MM.1S (cell line): ENCODE data around the gene UBL4A.

ENCODE experiments used
- DNase-seq: peaks from one replicate; pipeline ENCODE4 v3.0.0-alpha.2; 2015
- H2AFZ ChIP-seq: fragments of 300-600 bp; sonication (generic); 2 replicates; pipeline ENCODE4 v1.6.0; 2016; ENCODE audit warnings: antibody characterized with exemption, low read length
- H3F3A ChIP-seq: fragments of 300-600 bp; sonication (generic); 2 replicates; pipeline ENCODE4 v1.6.1; 2016; ENCODE audit warnings: mild to moderate bottlenecking, antibody characterized with exemption, low read length, moderate library complexity, mixed read lengths; ENCODE audit not compliant: insufficient read depth
- H3K27ac ChIP-seq: fragments of 300-600 bp; sonication (generic); 2 replicates; pipeline ENCODE4 v1.5.1; 2016; ENCODE audit warnings: mild to moderate bottlenecking, low read length
- H3K27me3 ChIP-seq: fragments of 300-600 bp; sonication (generic); replicated peaks from 2 replicates; pipeline ENCODE4 v1.6.0; 2016; ENCODE audit warnings: low read length; ENCODE audit not compliant: insufficient read depth
- H3K36me3 ChIP-seq: fragments of 300-600 bp; sonication (generic); replicated peaks from 2 replicates; pipeline ENCODE4 v1.6.1; 2016; ENCODE audit warnings: mild to moderate bottlenecking, low read length, mixed read lengths; ENCODE audit not compliant: insufficient read depth
- H3K4me1 ChIP-seq: fragments of 300-600 bp; sonication (generic); 2 replicates; pipeline ENCODE4 v1.6.1; 2016; ENCODE audit warnings: low read length, mixed read lengths
- H3K4me2 ChIP-seq: fragments of 300-600 bp; sonication (generic); 2 replicates; pipeline ENCODE4 v1.6.0; 2016; ENCODE audit warnings: low read depth, low read length
- H3K4me3 ChIP-seq: fragments of 300-600 bp; sonication (generic); 2 replicates; pipeline ENCODE4 v1.5.1; 2016; ENCODE audit warnings: low read length, mixed read lengths
- H3K79me2 ChIP-seq: fragments of 300-600 bp; sonication (generic); 2 replicates; pipeline ENCODE4 v1.6.1; 2016; ENCODE audit warnings: mixed run types, low read length, mixed read lengths
- H3K9ac ChIP-seq: fragments of 300-600 bp; sonication (generic); 2 replicates; pipeline ENCODE4 v1.6.1; 2016; ENCODE audit warnings: low read length, mixed read lengths
- H3K9me2 ChIP-seq: fragments of 300-600 bp; sonication (generic); replicated peaks from 2 replicates; pipeline ENCODE4 v1.6.1; 2016; ENCODE audit warnings: mild to moderate bottlenecking, low read length, mixed read lengths; ENCODE audit not compliant: insufficient read depth
- H3K9me3 ChIP-seq: fragments of 300-600 bp; sonication (generic); replicated peaks from 2 replicates; pipeline ENCODE4 v1.6.1; 2016; ENCODE audit warnings: mild to moderate bottlenecking, low read length, mixed read lengths; ENCODE audit not compliant: insufficient read depth
- H4K20me1 ChIP-seq: fragments of 300-600 bp; sonication (generic); 2 replicates; pipeline ENCODE4 v1.6.1; 2016; ENCODE audit warnings: mild to moderate bottlenecking, low read length, moderate library complexity, mixed read lengths; ENCODE audit not compliant: insufficient read depth
- EZH2 ChIP-seq: fragments of 300-600 bp; sonication (generic); optimal IDR thresholded peaks from 2 replicates; pipeline ENCODE3; 2017; ENCODE audit warnings: low read depth, mild to moderate bottlenecking, antibody characterized with exemption, low read length, mixed read lengths
- EZH2phosphoT487 ChIP-seq: fragments of 300-600 bp; sonication (generic); IDR thresholded peaks from 2 replicates; pipeline ENCODE4 v1.6.1; 2018; ENCODE audit warnings: antibody characterized with exemption, low read length
- TF ChIP-seq, protein P1 (sequence below): fragments of 300-600 bp; sonication (generic); IDR thresholded peaks from 2 replicates; pipeline ENCODE4 v1.5.1; 2016; ENCODE audit warnings: antibody characterized with exemption, low read length, mixed read lengths

UBL4A gene

DNA sequence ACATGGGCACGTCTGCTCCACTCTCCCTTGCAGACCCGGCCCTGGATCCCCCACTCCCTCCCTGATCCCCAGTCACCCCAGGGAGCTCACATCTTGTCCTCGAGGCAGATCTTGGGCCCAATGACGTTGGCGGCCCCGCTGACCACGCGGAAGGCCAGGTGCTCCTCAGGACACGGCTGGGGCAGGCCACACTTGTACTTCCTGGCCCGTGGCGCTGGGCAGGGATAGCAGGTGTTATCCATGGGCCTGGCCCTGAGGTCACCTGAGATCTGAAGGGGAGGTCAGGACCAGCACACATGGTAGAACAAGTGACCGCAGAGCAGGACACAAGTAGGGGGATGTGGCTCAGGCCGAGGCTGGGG is 21.9 kb upstream of the UBL4A start:
- Histone ChIP-seq H3K27me3 (no peaks in the 10 kb centered on the region), H3K4me3 (no peak overlapping the region), H3K27ac (no peak overlapping the region), H3F3A (no peaks in the 10 kb centered on the region), H3K4me1 (no peaks in the 10 kb centered on the region), H3K9me2 (no peaks in the 10 kb centered on the region), H3K36me3 (no peaks in the 10 kb centered on the region), H2AFZ (no peak overlapping the region), H3K9ac (no peak overlapping the region), H3K4me2 (no peak overlapping the region), H3K9me3 (no peaks in the 10 kb centered on the region), H3K79me2 (no peaks in the 10 kb centered on the region), H4K20me1 (no peaks in the 10 kb centered on the region)
- no peak for DNase-seq
- TF ChIP-seq EZH2 (no peak), EZH2phosphoT487 (no peak)
- TF ChIP-seq, protein P1, sequence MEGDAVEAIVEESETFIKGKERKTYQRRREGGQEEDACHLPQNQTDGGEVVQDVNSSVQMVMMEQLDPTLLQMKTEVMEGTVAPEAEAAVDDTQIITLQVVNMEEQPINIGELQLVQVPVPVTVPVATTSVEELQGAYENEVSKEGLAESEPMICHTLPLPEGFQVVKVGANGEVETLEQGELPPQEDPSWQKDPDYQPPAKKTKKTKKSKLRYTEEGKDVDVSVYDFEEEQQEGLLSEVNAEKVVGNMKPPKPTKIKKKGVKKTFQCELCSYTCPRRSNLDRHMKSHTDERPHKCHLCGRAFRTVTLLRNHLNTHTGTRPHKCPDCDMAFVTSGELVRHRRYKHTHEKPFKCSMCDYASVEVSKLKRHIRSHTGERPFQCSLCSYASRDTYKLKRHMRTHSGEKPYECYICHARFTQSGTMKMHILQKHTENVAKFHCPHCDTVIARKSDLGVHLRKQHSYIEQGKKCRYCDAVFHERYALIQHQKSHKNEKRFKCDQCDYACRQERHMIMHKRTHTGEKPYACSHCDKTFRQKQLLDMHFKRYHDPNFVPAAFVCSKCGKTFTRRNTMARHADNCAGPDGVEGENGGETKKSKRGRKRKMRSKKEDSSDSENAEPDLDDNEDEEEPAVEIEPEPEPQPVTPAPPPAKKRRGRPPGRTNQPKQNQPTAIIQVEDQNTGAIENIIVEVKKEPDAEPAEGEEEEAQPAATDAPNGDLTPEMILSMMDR, result no peak

DNA sequence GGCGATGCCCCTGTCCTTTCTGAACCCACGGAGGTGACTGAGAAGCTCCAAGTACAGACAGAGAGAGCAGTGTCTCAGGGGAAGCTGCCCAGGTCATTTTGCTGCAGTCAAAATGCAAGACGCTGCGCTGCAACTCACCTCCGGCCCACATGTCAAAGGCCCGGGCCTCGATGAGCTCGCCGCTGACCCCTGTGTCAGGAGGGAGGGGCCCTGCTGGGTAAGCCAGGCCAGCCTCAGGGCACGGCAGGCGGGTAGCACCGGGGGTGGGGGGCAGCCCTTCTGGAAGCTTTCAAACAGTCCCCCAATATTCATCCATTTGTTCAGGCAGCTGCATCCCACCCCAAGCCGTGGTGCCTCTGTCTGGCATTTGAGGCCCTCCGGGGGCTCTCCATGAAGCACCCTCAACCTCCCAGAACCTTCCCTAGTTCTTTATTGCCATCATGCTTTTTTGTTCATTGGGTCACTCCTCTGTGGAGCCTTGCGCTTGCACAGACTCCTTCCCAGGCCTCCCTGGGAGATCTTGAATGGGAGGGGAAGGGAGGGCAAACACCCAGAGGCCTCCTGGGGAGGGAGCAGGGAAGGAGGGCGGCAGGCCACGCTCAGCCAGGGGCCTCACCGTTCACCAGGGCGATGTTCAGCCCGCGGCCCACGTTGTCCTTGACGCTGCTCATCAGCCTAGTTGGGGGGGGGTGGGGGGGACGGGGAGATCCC is 21.4 kb upstream of the UBL4A start:
- Histone ChIP-seq H3K4me3 (no peak overlapping the region), H3K9ac (no peak overlapping the region), H3K4me1 (no peaks in the 10 kb centered on the region), H2AFZ (no peak overlapping the region), H3K27me3 (no peaks in the 10 kb centered on the region), H3K9me3 (no peaks in the 10 kb centered on the region), H4K20me1 (no peaks in the 10 kb centered on the region), H3K36me3 (no peaks in the 10 kb centered on the region), H3K9me2 (no peaks in the 10 kb centered on the region), H3F3A (no peaks in the 10 kb centered on the region), H3K79me2 (no peaks in the 10 kb centered on the region), H3K4me2 (no peak overlapping the region), H3K27ac (no peak overlapping the region)
- DNase-seq, result no peak
- no peak for TF ChIP-seq EZH2
- TF ChIP-seq, protein P1, result no peak

DNA sequence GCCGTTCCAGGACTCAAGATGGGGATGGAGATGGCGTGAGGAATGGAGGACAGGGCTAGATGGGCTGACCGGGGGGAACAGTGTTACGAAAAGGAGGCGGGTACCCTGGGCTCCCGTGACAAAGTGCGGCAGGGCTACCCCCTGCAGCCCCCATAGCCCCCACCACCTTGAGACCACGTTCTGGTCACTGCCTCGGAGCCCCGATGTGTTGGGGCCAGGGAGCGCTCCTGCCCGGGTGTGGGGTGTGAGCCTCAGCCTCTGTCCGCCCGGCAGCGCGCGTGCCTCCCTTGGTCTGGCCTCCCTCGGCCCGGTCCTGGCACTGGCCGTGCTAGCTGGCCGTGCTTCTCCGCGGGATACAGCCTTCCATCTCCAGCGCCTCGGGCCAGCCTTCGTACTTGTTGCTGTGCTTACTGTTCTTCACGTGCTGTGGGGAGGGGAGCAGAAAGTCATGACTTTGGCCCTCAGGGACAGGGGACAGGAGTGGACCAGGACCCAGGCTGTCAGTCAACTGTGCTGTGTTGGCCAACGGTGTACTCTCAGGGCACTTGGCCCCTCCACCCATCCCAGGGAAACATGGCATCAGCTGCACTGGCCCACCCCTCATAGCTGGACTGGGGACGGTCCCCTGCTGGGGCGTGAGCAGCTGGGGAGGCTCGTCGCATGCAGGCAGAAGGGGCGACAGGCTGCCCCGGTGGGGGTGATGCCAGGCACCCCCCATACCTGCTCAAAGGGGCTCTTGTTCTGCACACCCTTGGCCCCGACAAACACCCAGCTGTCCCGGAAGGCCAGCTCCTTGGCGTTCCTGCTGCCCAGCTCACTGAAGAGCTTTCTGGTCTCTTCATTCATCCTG is 20.3 kb upstream of the UBL4A start:
- Histone ChIP-seq H3K27me3 (no peaks in the 10 kb centered on the region), H3K9ac (no peak overlapping the region), H3K36me3 (no peaks in the 10 kb centered on the region), H3K27ac (no peak overlapping the region), H3K4me3 (no peak overlapping the region), H3K4me2 (no peak overlapping the region), H3K9me2 (no peaks in the 10 kb centered on the region), H3F3A (no peaks in the 10 kb centered on the region), H2AFZ (no peak overlapping the region), H3K4me1 (no peaks in the 10 kb centered on the region), H4K20me1 (no peaks in the 10 kb centered on the region), H3K79me2 (no peaks in the 10 kb centered on the region), H3K9me3 (no peaks in the 10 kb centered on the region)
- TF ChIP-seq EZH2 (no peak), EZH2phosphoT487 (no peak)
- TF ChIP-seq, protein P1, result no peak
- DNase-seq, result no peak
